ENCODE data around the gene ARHGAP21.

Gene ARHGAP21

GRCh38 chr10:24533981-24534380 is 189.7 kb downstream of the ARHGAP21 start:
- DNase-seq (ENCODE audit: low spot score): no peak
